Measurements from ENCODE around the gene EDC3. TPM values are rescaled to one million over a fixed set of nuclear protein-coding genes. Genes with fewer than 3 reads are reported as not detected.

Gene EDC3
- total and polyA plus RNA-seq, 2 of the 4 experiments (the other 2 are of a cell fraction), result 16.8 to 38.0 TPM

GRCh38 chr15:74646480-74646879, 49.3 kb downstream of the EDC3 start:
- TF ChIP-seq POLR2A (IDR thresholded peaks at IDR 0.05; ENCODE audit: low read depth, low read length), result no peak
- TF ChIP-seq, protein P1, sequence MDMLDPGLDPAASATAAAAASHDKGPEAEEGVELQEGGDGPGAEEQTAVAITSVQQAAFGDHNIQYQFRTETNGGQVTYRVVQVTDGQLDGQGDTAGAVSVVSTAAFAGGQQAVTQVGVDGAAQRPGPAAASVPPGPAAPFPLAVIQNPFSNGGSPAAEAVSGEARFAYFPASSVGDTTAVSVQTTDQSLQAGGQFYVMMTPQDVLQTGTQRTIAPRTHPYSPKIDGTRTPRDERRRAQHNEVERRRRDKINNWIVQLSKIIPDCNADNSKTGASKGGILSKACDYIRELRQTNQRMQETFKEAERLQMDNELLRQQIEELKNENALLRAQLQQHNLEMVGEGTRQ (IDR thresholded peaks at IDR 0.05; ENCODE audit: low read depth, low read length), result no peak
- no peak for TF ChIP-seq SMC3 (IDR thresholded peaks at IDR 0.05; ENCODE audit: low read depth, low read length)
- Histone ChIP-seq H4K20me1 (ENCODE audit: insufficient read depth, low read length) (peaks cover 44% of the 10 kb centered on the region), H2BK20ac (ENCODE audit: low read depth, low read length) (no peak overlapping the region), H3K14ac (replicated peaks; ENCODE audit: low read depth, low read length) (no peak overlapping the region), H3K4ac (ENCODE audit: low read depth, low read length) (no peak overlapping the region), H3K4me1 (ENCODE audit: control insufficient read depth, insufficient read depth, low read length) (peaks cover 3% of the 10 kb centered on the region; the same call in 1 of the 2 replicates), H3K27ac (ENCODE audit: insufficient read depth, low read length) (no peak overlapping the region), H3K9me3 (ENCODE audit: control insufficient read depth, insufficient read depth, low read length) (no peaks in the 10 kb centered on the region), H3K4me3 (ENCODE audit: insufficient read depth, low read depth, low read length) (no peak overlapping the region), H3K18ac (ENCODE audit: low read depth, low read length) (no peak overlapping the region), H2AK5ac (ENCODE audit: low read depth, low read length) (no peak overlapping the region), H3K56ac (ENCODE audit: extremely low read depth, insufficient read depth, low read length) (no peak overlapping the region), H2BK5ac (ENCODE audit: low read depth, low read length, poor library complexity, severe bottlenecking) (no peak overlapping the region), H4K91ac (ENCODE audit: insufficient read depth, low read depth, low read length) (no peak overlapping the region), H2BK15ac (ENCODE audit: low read depth, low read length) (no peak overlapping the region), H4K8ac (ENCODE audit: low read depth in 2 of 2, low read length in 2 of 2) (no peak overlapping the region), H4K5ac (ENCODE audit: low read depth, low read length) (no peak overlapping the region), H2AFZ (replicated peaks; ENCODE audit: low read length, poor library complexity) (no peak overlapping the region), H3K36me3 (ENCODE audit: control insufficient read depth, insufficient read depth, low read length) (peaks cover 10% of the 10 kb centered on the region), H2AK9ac (replicated peaks; ENCODE audit: low read depth, low read length, poor library complexity) (no peak overlapping the region), H3K9me1 (ENCODE audit: insufficient read depth, low read length) (peaks cover 13% of the 10 kb centered on the region; the same call in 1 of the 2 replicates), H3K9ac (ENCODE audit: low read depth, low read length) (no peak overlapping the region), H3K23ac (ENCODE audit: low read depth, low read length) (no peak overlapping the region), H3K27me3 (ENCODE audit: control insufficient read depth, insufficient read depth, low read length) (no peaks in the 10 kb centered on the region), H2BK120ac (ENCODE audit: low read depth, low read length) (no peak overlapping the region), H3K79me1 (ENCODE audit: low read depth in 1 of 2, low read length in 2 of 2) (peaks cover 35 to 69% of the 10 kb centered on the region in 2 experiments), H3K4me2 (ENCODE audit: low read depth, low read length) (no peak overlapping the region)
- ATAC-seq (ENCODE audit: low read depth), result no peak
- intact Hi-C loops (cut with micrococcal nuclease), result loop anchor here (5.0 kb wide), 1 partner anchor 36 kb away; no protein-coding TSS in a partner anchor
- no peak for DNase-seq
- in situ Hi-C loops (cut with MboI; ENCODE audit: low sequenced_read_pairs), result no loop called here
- ChIA-PET CTCF (interaction anchor here (0.6 to 0.9 kb wide), 3 partner anchors 8 to 30 kb away, joined by 3 to 4 read pairs (median 3); no protein-coding TSS in a partner anchor), POLR2A (ENCODE audit: unreplicated experiment) (no interaction called here)
- no TSS peak for BruUV-seq (replicated peaks)
- dilution Hi-C loops (cut with HindIII; ENCODE audit: low sequenced_read_pairs, unreplicated experiment), result no loop called here

Data from IMR-90 (cell line).